GM12874 (cell line): ENCODE data around the gene UHRF1.

Source experiments
- CTCF ChIP-seq: IDR thresholded peaks from 2 replicates; pipeline ENCODE4 v1.5.1; 2011; ENCODE audit warnings: low read depth, mild to moderate bottlenecking, control low read depth, low read length, moderate library complexity; ENCODE audit not compliant: insufficient read depth

UHRF1 gene

GRCh38 chr19:5001615-5002014 lies 92.3 kb downstream of the UHRF1 start:
- TF ChIP-seq CTCF, result peak; percentile 78

- TF ChIP-seq CTCF, result no peak
Measured at GRCh38 chr19:5002143-5002542, 92.8 kb downstream of the UHRF1 start.

DNA sequence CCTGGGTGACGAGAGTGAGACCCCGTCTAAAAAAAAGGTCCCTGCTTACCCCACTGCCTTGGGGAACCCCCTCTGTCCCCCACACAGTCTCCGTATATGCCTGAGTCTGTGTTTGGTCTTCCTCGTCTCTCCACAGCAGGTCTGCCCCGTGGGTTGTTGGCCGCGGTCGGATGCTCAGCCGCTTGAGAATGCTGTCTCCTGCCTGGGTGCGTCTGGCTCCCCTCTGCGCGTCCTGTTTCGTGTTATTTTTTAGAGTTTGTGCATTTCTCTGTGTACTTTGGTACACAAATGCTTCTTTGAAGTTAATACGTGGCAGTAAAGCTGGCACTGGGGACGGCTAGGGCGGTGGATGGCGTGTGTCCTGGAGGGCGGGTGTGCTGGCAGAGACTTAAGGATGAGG lies 94.5 kb downstream of the UHRF1 start:
- no peak for TF ChIP-seq CTCF

- no peak for TF ChIP-seq CTCF
Measured at GRCh38 chr19:5005096-5005495, 95.8 kb downstream of the UHRF1 start.

- no peak for TF ChIP-seq CTCF
Measured at GRCh38 chr19:5006201-5006600, 96.9 kb downstream of the UHRF1 start.

DNA sequence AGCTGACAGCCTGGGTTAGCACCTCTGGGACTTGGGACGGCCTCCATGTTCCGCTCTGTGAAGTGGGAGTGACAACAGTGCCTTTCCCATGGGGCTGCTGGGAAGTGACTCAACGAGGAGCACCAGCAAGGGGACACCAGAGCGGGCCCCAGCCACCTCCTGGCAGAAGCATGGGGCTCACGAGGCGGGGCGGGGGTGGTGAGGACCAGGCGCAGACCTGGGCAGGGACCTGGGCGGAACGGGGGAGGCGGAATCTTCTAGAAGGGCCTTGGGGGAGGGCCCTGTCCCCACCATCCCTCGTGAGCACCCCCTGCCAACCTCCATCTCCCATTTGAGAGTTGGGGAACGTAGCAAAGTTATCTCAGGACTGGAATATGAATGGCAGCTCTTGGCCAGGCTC lies 97.5 kb downstream of the UHRF1 start:
- no peak for TF ChIP-seq CTCF
